ENCODE measurements around the gene CBLIF. TPM values are rescaled to one million over a fixed set of nuclear protein-coding genes. Genes with fewer than 3 reads are reported as not detected.

CBLIF gene
- total and polyA plus RNA-seq, 12 donors: 0.06 TPM; not detected in 11

GRCh38 chr11:59800390-59801025 lies 44.8 kb downstream of the CBLIF start:
- intact Hi-C loops (cut with DNase I): no loop called here
- no peak for DNase-seq
- Histone ChIP-seq H3K36me3 (replicated peaks in 1 of 2) (peaks cover 0 to 57% of the 10 kb centered on the region in 2 donors), H3K27me3 (no peaks in the 10 kb centered on the region), H3K4me3 (no peak overlapping the region), H3K9me3 (replicated peaks in 1 of 3) (no peaks in the 10 kb centered on the region), H3K4me1 (replicated peaks in 1 of 2) (peaks cover 0 to 6% of the 10 kb centered on the region in 2 donors), H3K27ac (no peak overlapping the region)
- TF ChIP-seq, protein P1, sequence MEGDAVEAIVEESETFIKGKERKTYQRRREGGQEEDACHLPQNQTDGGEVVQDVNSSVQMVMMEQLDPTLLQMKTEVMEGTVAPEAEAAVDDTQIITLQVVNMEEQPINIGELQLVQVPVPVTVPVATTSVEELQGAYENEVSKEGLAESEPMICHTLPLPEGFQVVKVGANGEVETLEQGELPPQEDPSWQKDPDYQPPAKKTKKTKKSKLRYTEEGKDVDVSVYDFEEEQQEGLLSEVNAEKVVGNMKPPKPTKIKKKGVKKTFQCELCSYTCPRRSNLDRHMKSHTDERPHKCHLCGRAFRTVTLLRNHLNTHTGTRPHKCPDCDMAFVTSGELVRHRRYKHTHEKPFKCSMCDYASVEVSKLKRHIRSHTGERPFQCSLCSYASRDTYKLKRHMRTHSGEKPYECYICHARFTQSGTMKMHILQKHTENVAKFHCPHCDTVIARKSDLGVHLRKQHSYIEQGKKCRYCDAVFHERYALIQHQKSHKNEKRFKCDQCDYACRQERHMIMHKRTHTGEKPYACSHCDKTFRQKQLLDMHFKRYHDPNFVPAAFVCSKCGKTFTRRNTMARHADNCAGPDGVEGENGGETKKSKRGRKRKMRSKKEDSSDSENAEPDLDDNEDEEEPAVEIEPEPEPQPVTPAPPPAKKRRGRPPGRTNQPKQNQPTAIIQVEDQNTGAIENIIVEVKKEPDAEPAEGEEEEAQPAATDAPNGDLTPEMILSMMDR (IDR thresholded peaks at IDR 0.05): no peak
- no peak for TF ChIP-seq POLR2A (IDR thresholded peaks at IDR 0.05)
- WGBS, 4 donors: 89 to 93% (median 89%) methylated on average over 7 of the region's 7 CpGs

DNA sequence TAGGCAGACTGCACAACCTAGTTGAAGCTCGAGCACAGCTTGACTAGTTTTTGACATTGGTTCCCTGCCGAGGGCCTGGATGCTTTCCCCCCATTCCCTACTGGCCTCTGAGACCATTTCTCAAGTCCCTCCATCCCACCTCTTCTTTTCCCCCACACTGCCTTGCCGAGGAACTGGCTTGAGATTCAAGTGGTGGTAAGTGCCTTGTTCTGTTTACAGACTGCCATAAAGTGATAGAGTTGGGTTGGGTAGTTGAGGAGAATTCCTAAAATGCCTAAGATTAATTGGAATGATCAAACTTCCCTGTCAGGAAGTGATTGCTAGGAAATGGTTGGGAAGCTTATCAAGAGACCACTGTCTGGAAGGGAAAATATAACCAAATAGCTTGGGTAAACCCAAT lies 50.9 kb downstream of the CBLIF start:
- DNase-seq: no peak
- no peaks in the 10 kb centered on the region for H3K9me3 ChIP-seq (replicated peaks in 1 of 3)
- H3K27ac ChIP-seq: no peak overlapping the region
- H3K36me3 ChIP-seq (replicated peaks in 1 of 2): peaks cover 0 to 61% of the 10 kb centered on the region in 2 donors
- H3K27me3 ChIP-seq: no peaks in the 10 kb centered on the region
- intact Hi-C loops (cut with DNase I): no loop called here
- no peaks in the 10 kb centered on the region for H3K4me1 ChIP-seq (replicated peaks in 1 of 2)
- TF ChIP-seq POLR2A (IDR thresholded peaks at IDR 0.05): no peak
- TF ChIP-seq, protein P1 (IDR thresholded peaks at IDR 0.05): no peak
- H3K4me3 ChIP-seq: no peak overlapping the region
- 82 to 100% (median 86%) methylated on average over 3 of the region's 3 CpGs for WGBS, 4 donors

DNA sequence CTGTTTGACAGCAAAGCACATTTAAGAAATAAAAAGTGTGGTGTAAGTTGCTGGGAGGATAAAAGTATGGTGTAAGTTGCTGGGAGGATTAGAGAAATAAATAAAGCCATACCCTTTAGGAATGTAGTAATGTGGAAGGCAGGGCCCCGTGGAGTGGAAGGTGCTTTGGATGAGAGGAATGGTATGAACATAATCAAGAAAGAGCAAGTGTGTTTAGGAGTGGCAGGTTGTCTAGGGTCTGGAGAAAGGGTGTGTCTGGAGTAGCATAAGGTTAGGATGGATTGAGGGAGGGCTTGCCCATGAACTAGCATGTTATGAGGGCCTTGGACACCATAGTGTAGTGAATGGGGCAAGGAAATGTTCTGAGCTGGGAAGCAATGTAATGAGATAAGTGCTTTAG lies 52.8 kb downstream of the CBLIF start:
- H3K27ac ChIP-seq: no peak overlapping the region
- no peaks in the 10 kb centered on the region for H3K4me1 ChIP-seq (replicated peaks in 1 of 2)
- TF ChIP-seq, protein P1 (IDR thresholded peaks at IDR 0.05): no peak
- TF ChIP-seq POLR2A (IDR thresholded peaks at IDR 0.05): no peak
- intact Hi-C loops (cut with DNase I): no loop called here
- 82 to 91% (median 85%) methylated on average over 1 of the region's 1 CpG for WGBS, 4 donors
- H3K4me3 ChIP-seq: no peak overlapping the region
- H3K27me3 ChIP-seq: no peaks in the 10 kb centered on the region
- peaks cover 0 to 49% of the 10 kb centered on the region in 2 donors for H3K36me3 ChIP-seq (replicated peaks in 1 of 2)
- DNase-seq: no peak
- no peaks in the 10 kb centered on the region for H3K9me3 ChIP-seq (replicated peaks in 1 of 3)

DNA sequence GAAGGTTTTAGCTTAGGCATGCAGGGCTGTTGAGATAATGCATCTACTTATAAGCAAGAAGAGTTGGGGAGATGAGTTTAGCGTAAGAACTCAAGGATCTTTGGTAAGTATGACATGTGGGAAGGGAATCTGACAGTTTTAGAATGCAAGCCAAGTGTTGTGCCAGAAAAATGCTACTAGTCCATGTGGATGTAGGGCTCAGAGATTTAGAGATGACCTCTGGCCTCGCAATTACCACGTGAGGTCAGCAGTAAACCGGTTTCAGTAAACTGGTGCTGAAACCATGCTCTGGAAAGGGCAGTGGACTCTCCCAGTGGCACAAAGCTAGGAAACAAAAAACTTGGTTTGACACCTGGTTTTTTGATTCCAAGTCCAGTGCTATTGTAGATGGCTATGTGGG lies 53.7 kb downstream of the CBLIF start:
- H3K27me3 ChIP-seq: no peaks in the 10 kb centered on the region
- DNase-seq: no peak
- no peak for TF ChIP-seq POLR2A (IDR thresholded peaks at IDR 0.05)
- TF ChIP-seq, protein P1 (IDR thresholded peaks at IDR 0.05): no peak
- H3K27ac ChIP-seq: no peak overlapping the region
- no peaks in the 10 kb centered on the region for H3K9me3 ChIP-seq (replicated peaks in 1 of 3)
- intact Hi-C loops (cut with DNase I): no loop called here
- WGBS, 4 donors: 87 to 95% (median 89%) methylated on average over 4 of the region's 4 CpGs
- H3K36me3 ChIP-seq (replicated peaks in 1 of 2): peaks cover 0 to 43% of the 10 kb centered on the region in 2 donors
- H3K4me1 ChIP-seq (replicated peaks in 1 of 2): peaks cover 6 to 8% of the 10 kb centered on the region in 2 donors
- no peak overlapping the region for H3K4me3 ChIP-seq

Measured in adrenal gland (tissue), 12 donors.